K562 (cell line): ENCODE data around the gene FAM117B. TPM values are rescaled to one million over a fixed set of nuclear protein-coding genes. Genes with fewer than 3 reads are reported as not detected.

Experiments used
- ARID1B ChIP-seq: fragments of 450-650 bp; IDR thresholded peaks from 2 replicates; pipeline ENCODE4 v1.6.1; 2016; ENCODE audit warnings: antibody characterized with exemption, mild to moderate bottlenecking, inconsistent platforms
- ARID3B ChIP-seq: fragments of 250-450 bp; sonication (Bioruptor Pico); IDR thresholded peaks from 2 replicates; pipeline ENCODE4 v1.4.0; 2020; ENCODE audit warnings: borderline replicate concordance
- BDP1 ChIP-seq: IDR thresholded peaks from 3 replicates; pipeline ENCODE4 v1.6.1; 2011; ENCODE audit not compliant: insufficient read length, insufficient read depth
- EP300 ChIP-seq: IDR thresholded peaks from 2 replicates; pipeline ENCODE4 v1.6.1; 2012; ENCODE audit warnings: low read length, improper control_type of control experiment
- FUS ChIP-seq: fragments of 200-400 bp; formaldehyde crosslinking; optimal IDR thresholded peaks from 2 replicates; pipeline ENCODE3; 2017; ENCODE audit warnings: low read depth, low read length
- PCBP2 ChIP-seq: fragments of 200-400 bp; formaldehyde crosslinking; IDR thresholded peaks from 2 replicates; pipeline ENCODE4 v1.6.1; 2018; ENCODE audit warnings: low read length, low read depth, mild to moderate bottlenecking, moderate library complexity; ENCODE audit not compliant: poor library complexity, severe bottlenecking
- RBM15 ChIP-seq: fragments of 200-400 bp; formaldehyde crosslinking; IDR thresholded peaks from 2 replicates; pipeline ENCODE4 v1.6.1; 2018; ENCODE audit warnings: mild to moderate bottlenecking, low read length, moderate library complexity; ENCODE audit not compliant: insufficient read depth
- SNAPC5 ChIP-seq: fragments of 250-450 bp; sonication (Bioruptor Pico); IDR thresholded peaks from 2 replicates; pipeline ENCODE4 v1.8.0; 2021; ENCODE audit warnings: moderate library complexity, mild to moderate bottlenecking, inconsistent platforms
- STAT5B ChIP-seq: fragments of 250-450 bp; sonication (Bioruptor Pico); IDR thresholded peaks from 2 replicates; pipeline ENCODE4 v1.8.0; 2021; ENCODE audit warnings: mild to moderate bottlenecking, inconsistent platforms
- TCF7L2 ChIP-seq: fragments of 150-350 bp; IDR thresholded peaks from 2 replicates; pipeline ENCODE4 v1.6.1; 2016; ENCODE audit warnings: low read depth, mild to moderate bottlenecking, low read length, moderate library complexity
- TFAM ChIP-seq: fragments of 250-450 bp; sonication (Bioruptor Pico); conservative IDR thresholded peaks from 2 replicates; pipeline ENCODE4 v1.5.0; 2021; ENCODE audit warnings: mild to moderate bottlenecking, moderate library complexity
- TFAP4 ChIP-seq: sonication (generic); formaldehyde crosslinking; IDR thresholded peaks from 2 replicates; pipeline ENCODE4 v1.8.0; 2022; ENCODE audit warnings: missing genetic modification reagents, mild to moderate bottlenecking, moderate library complexity, borderline replicate concordance
- THAP7 ChIP-seq: fragments of 250-450 bp; sonication (Bioruptor Pico); IDR thresholded peaks from 2 replicates; pipeline ENCODE4 v1.5.0; 2021
- U2AF2 ChIP-seq: fragments of 200-400 bp; formaldehyde crosslinking; optimal IDR thresholded peaks from 2 replicates; pipeline ENCODE3; 2017; ENCODE audit warnings: low read depth, mild to moderate bottlenecking, low read length
- ZBED1 ChIP-seq: IDR thresholded peaks from 2 replicates; pipeline ENCODE4 v1.6.1; 2014
- ZNF140 ChIP-seq: fragments of 250-450 bp; sonication (Bioruptor Pico); IDR thresholded peaks from 2 replicates; pipeline ENCODE4 v1.8.0; 2021; ENCODE audit warnings: moderate library complexity, mild to moderate bottlenecking, inconsistent platforms
- ZNF212 ChIP-seq: fragments of 450-650 bp; formaldehyde crosslinking; IDR thresholded peaks from 2 replicates; pipeline ENCODE4 v1.4.0; 2020; ENCODE audit warnings: mild to moderate bottlenecking
- ZNF311 ChIP-seq: fragments of 250-450 bp; sonication (Bioruptor Pico); IDR thresholded peaks from 2 replicates; pipeline ENCODE4 v1.4.0; 2020; ENCODE audit warnings: mild to moderate bottlenecking, moderate library complexity
- ZNF324 ChIP-seq: fragments of 250-450 bp; sonication (Bioruptor Pico); IDR thresholded peaks from 2 replicates; pipeline ENCODE4 v1.4.0; 2020; ENCODE audit warnings: mild to moderate bottlenecking
- ZNF436 ChIP-seq: fragments of 250-450, 450-650 bp; sonication (Bioruptor Pico); formaldehyde crosslinking; IDR thresholded peaks from 2 replicates; pipeline ENCODE4 v1.7.0; 2020; ENCODE audit warnings: mild to moderate bottlenecking
- polyA plus RNA-seq, 8 experiments: library from polyadenylated mRNA; depleted of rRNA in 4 of 8; stranded (reverse) in 5 of 8; unstranded in 3 of 8; fragments of >200 nt; fragmentation: Nextera tagmentation in 2 of 8; fragmentation: Illumina TruSeq in 1 of 8; extraction: Ambion mirVana in 2 of 8; extraction: Trizol in 1 of 8; gene quantifications; 2 replicates each; pipeline versions ENCODE4 v1.2.1 to v1.2.3, GENCODE V29; 2011 to 2014; ENCODE audit warnings: inconsistent platforms in 1 of 8, missing spikeins in 1 of 8
- total RNA-seq, 7 experiments: library from RNA; depleted of rRNA in 6 of 7; stranded (reverse); fragments of >200 nt in 6 of 7; fragmentation: Illumina TruSeq in 2 of 7; extraction: Trizol in 2 of 7; gene quantifications; 2 replicates each; pipeline versions ENCODE4 v1.2.1 to v1.2.3, GENCODE V29; 2011 to 2021; ENCODE audit warnings: low replicate concordance in 1 of 7
- TF ChIP-seq, protein P1 (sequence below): fragments of 200-400 bp; formaldehyde crosslinking; IDR thresholded peaks from 2 replicates; pipeline ENCODE4 v1.6.1; 2017; ENCODE audit warnings: mild to moderate bottlenecking, low read depth, low read length, moderate library complexity
- TF ChIP-seq, protein P2 (sequence below): sonication (generic); formaldehyde crosslinking; IDR thresholded peaks from 2 replicates; pipeline ENCODE4 v1.9.0; 2022; ENCODE audit warnings: mild to moderate bottlenecking, missing genetic modification reagents

The FAM117B gene
- total and polyA plus RNA-seq, 9 of the 15 experiments (the other 6 are each of a cell fraction or from before 2014, with no cell fraction given) = 1.6 to 5.2 (median 2.6) TPM

- no peak for TF ChIP-seq PCBP2
- no peak for TF ChIP-seq STAT5B (CRISPR knock-in tag)
- TF ChIP-seq ZNF212 (CRISPR knock-in tag) = no peak
- peak; percentile 60 for TF ChIP-seq TFAP4 (CRISPR knock-in tag)
- no peak for TF ChIP-seq ARID3B (CRISPR knock-in tag)
- TF ChIP-seq ZNF311 (CRISPR knock-in tag) = no peak
- TF ChIP-seq ZNF140 (CRISPR knock-in tag) = no peak
- TF ChIP-seq U2AF2 = no peak
- TF ChIP-seq SNAPC5 (CRISPR knock-in tag) = no peak
- no peak for TF ChIP-seq BDP1
- TF ChIP-seq, protein P1, sequence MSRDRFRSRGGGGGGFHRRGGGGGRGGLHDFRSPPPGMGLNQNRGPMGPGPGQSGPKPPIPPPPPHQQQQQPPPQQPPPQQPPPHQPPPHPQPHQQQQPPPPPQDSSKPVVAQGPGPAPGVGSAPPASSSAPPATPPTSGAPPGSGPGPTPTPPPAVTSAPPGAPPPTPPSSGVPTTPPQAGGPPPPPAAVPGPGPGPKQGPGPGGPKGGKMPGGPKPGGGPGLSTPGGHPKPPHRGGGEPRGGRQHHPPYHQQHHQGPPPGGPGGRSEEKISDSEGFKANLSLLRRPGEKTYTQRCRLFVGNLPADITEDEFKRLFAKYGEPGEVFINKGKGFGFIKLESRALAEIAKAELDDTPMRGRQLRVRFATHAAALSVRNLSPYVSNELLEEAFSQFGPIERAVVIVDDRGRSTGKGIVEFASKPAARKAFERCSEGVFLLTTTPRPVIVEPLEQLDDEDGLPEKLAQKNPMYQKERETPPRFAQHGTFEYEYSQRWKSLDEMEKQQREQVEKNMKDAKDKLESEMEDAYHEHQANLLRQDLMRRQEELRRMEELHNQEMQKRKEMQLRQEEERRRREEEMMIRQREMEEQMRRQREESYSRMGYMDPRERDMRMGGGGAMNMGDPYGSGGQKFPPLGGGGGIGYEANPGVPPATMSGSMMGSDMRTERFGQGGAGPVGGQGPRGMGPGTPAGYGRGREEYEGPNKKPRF = no peak
- TF ChIP-seq RBM15 = no peak
- TF ChIP-seq FUS = no peak
- TF ChIP-seq, protein P2, sequence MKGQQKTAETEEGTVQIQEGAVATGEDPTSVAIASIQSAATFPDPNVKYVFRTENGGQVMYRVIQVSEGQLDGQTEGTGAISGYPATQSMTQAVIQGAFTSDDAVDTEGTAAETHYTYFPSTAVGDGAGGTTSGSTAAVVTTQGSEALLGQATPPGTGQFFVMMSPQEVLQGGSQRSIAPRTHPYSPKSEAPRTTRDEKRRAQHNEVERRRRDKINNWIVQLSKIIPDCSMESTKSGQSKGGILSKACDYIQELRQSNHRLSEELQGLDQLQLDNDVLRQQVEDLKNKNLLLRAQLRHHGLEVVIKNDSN (CRISPR knock-in tag) = peak; percentile 54
- no peak for TF ChIP-seq THAP7
- no peak for TF ChIP-seq ZNF436 (CRISPR knock-in tag)
- TF ChIP-seq EP300 = no peak
- 0 out of 2 replicates have a peak, but pooled peaks have one; percentile 23 for TF ChIP-seq ARID1B
- no peak for TF ChIP-seq ZNF324 (CRISPR knock-in tag)
- no peak for TF ChIP-seq ZBED1
- TF ChIP-seq TFAM (CRISPR knock-in tag) = no peak
- TF ChIP-seq TCF7L2 = no peak
Measured at GRCh38 chr2:202634556-202635427, at the start of gene FAM117B (continued).
